Endothelial cell of umbilical vein (primary cell): ENCODE data around the gene TLNRD1.
"Not testable (repeated sequence)": the region's sequence is repeated elsewhere in the genome, so short reads cannot be mapped to it uniquely, and the experiment has no call there.

ENCODE experiments used
- EZH2 ChIP-seq: IDR thresholded peaks from 2 replicates; pipeline ENCODE4 v1.6.1; 2012; ENCODE audit warnings: borderline replicate concordance, low read depth, mild to moderate bottlenecking, moderate library complexity, low read length, inconsistent platforms; ENCODE audit not compliant: severe bottlenecking
- JUN ChIP-seq: IDR thresholded peaks from 2 replicates; pipeline ENCODE4 v1.6.1; 2011; ENCODE audit warnings: borderline replicate concordance, low read depth; ENCODE audit not compliant: insufficient read length, insufficient read depth
- POLR2A ChIP-seq: IDR thresholded peaks from 2 replicates; pipeline ENCODE4 v1.6.1; 2012; ENCODE audit warnings: low read depth, mild to moderate bottlenecking, control low read depth, low read length
- POLR2AphosphoS5 ChIP-seq: IDR thresholded peaks from 2 replicates; pipeline ENCODE4 v1.6.1; 2012; ENCODE audit warnings: low read depth, mild to moderate bottlenecking, control low read depth, low read length, moderate library complexity; ENCODE audit not compliant: insufficient read depth
- TF ChIP-seq, protein P1 (sequence below), 2 donors: IDR thresholded peaks; 1 replicate in 1 of 2; 2 replicates in 1 of 2; pipeline ENCODE4 v1.5.1; 2011; ENCODE audit warnings: low read length in 2 of 2, mild to moderate bottlenecking in 2 of 2, moderate library complexity in 2 of 2, control low read depth in 1 of 2, inconsistent platforms in 1 of 2, low read depth in 1 of 2; ENCODE audit not compliant: insufficient read depth in 1 of 2; ENCODE audit errors: extremely low read depth in 1 of 2
- TF ChIP-seq, protein P2 (sequence below): IDR thresholded peaks from 2 replicates; pipeline ENCODE4 v1.6.1; 2011; ENCODE audit not compliant: insufficient read depth, insufficient read length

DNA sequence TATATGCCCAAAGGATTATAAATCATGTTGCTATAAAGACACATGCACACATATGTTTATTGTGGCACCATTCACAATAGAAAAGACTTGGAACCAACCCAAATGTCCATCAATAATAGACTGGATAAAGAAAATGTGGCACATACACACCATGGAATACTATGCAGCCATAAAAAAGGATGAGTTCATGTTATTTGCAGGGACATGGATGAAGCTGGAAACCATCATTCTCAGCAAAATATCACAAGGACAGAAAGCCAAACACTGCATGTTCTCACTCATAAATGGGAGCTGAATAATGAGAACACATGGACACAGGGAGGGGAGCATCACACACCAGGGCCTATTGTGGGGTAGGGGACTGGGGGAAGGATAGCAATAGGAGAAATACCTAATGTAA is 35.3 kb upstream of the TLNRD1 start:
- TF ChIP-seq, protein P1, sequence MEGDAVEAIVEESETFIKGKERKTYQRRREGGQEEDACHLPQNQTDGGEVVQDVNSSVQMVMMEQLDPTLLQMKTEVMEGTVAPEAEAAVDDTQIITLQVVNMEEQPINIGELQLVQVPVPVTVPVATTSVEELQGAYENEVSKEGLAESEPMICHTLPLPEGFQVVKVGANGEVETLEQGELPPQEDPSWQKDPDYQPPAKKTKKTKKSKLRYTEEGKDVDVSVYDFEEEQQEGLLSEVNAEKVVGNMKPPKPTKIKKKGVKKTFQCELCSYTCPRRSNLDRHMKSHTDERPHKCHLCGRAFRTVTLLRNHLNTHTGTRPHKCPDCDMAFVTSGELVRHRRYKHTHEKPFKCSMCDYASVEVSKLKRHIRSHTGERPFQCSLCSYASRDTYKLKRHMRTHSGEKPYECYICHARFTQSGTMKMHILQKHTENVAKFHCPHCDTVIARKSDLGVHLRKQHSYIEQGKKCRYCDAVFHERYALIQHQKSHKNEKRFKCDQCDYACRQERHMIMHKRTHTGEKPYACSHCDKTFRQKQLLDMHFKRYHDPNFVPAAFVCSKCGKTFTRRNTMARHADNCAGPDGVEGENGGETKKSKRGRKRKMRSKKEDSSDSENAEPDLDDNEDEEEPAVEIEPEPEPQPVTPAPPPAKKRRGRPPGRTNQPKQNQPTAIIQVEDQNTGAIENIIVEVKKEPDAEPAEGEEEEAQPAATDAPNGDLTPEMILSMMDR (IDR thresholded peaks at IDR 0.05; ENCODE audit: extremely low read depth in 1 of 2, insufficient read depth in 1 of 2, low read depth in 1 of 2, low read length in 2 of 2): not testable (repeated sequence)
- not testable (repeated sequence) for TF ChIP-seq EZH2, JUN, POLR2A, POLR2AphosphoS5
- TF ChIP-seq, protein P2, sequence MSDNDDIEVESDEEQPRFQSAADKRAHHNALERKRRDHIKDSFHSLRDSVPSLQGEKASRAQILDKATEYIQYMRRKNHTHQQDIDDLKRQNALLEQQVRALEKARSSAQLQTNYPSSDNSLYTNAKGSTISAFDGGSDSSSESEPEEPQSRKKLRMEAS: not testable (repeated sequence)
